Neural cell (in vitro differentiated cells): Measurements from ENCODE around the gene OPRD1. TPM values are rescaled to one million over a fixed set of nuclear protein-coding genes. Genes with fewer than 3 reads are reported as not detected.
"Not testable (repeated sequence)": the region's sequence is repeated elsewhere in the genome, so short reads cannot be mapped to it uniquely, and the experiment has no call there.

Source experiments
- H2AFZ ChIP-seq: fragments of 200-600, 300-800 bp; sonication (generic), shearing (Covaris generic); 2 replicates; pipeline ENCODE4 v1.6.0; 2014; ENCODE audit warnings: low read depth, mild to moderate bottlenecking, antibody characterized with exemption, low read length, moderate library complexity
- H3F3A ChIP-seq: fragments of 200-600 bp; shearing (Covaris generic); 2 replicates; pipeline ENCODE4 v1.6.1; 2016; ENCODE audit warnings: mild to moderate bottlenecking, moderate library complexity, mixed read lengths, antibody characterized with exemption, low read length; ENCODE audit not compliant: insufficient read depth, poor library complexity, severe bottlenecking
- H3K27ac ChIP-seq: fragments of 200-600, 300-800 bp; sonication (generic), shearing (Covaris generic); 2 replicates; pipeline ENCODE4 v1.5.1; 2014; ENCODE audit warnings: mild to moderate bottlenecking, low read length, moderate library complexity
- H3K27me3 ChIP-seq: fragments of 300-800, 200-600 bp; sonication (generic), shearing (Covaris generic); 2 replicates; pipeline ENCODE4 v1.6.0; 2014; ENCODE audit warnings: mild to moderate bottlenecking, low read depth, low read length, moderate library complexity; ENCODE audit not compliant: insufficient read depth
- H3K36me3 ChIP-seq: fragments of 300-800, 200-600 bp; sonication (generic), shearing (Covaris generic); 2 replicates; pipeline ENCODE4 v1.5.1; 2014; ENCODE audit warnings: mild to moderate bottlenecking, antibody characterized with exemption, low read length, moderate library complexity; ENCODE audit not compliant: insufficient read depth
- H3K4me2 ChIP-seq: fragments of 300-800, 200-600 bp; sonication (generic), shearing (Covaris generic); 2 replicates; pipeline ENCODE4 v1.6.0; 2014; ENCODE audit warnings: mild to moderate bottlenecking, low read length
- H3K4me3 ChIP-seq: fragments of 300-800, 200-600 bp; sonication (generic), shearing (Covaris generic); 2 replicates; pipeline ENCODE4 v1.5.1; 2014; ENCODE audit warnings: mild to moderate bottlenecking, low read length, moderate library complexity
- H3K79me2 ChIP-seq: fragments of 200-600 bp; shearing (Covaris generic); replicated peaks from 2 replicates; pipeline ENCODE4 v1.6.0; 2014; ENCODE audit warnings: mild to moderate bottlenecking, low read length, moderate library complexity; ENCODE audit not compliant: insufficient read depth
- H3K9ac ChIP-seq: fragments of 300-800, 200-600 bp; sonication (generic), shearing (Covaris generic); 2 replicates; pipeline ENCODE4 v1.6.1; 2016; ENCODE audit warnings: mild to moderate bottlenecking, low read length, mixed read lengths
- H3K9me2 ChIP-seq: fragments of 200-600 bp; shearing (Covaris generic); 2 replicates; pipeline ENCODE4 v1.6.1; 2016; ENCODE audit warnings: mild to moderate bottlenecking, low read length, mixed read lengths; ENCODE audit not compliant: insufficient read depth
- H3K9me3 ChIP-seq: fragments of 200-600, 300-800 bp; sonication (generic), shearing (Covaris generic); 2 replicates; pipeline ENCODE4 v1.6.1; 2016; ENCODE audit warnings: mild to moderate bottlenecking, mixed run types, low read length, moderate library complexity, mixed read lengths
- H4K20me1 ChIP-seq: fragments of 200-600 bp; shearing (Covaris generic); 2 replicates; pipeline ENCODE4 v1.6.1; 2016; ENCODE audit warnings: mild to moderate bottlenecking, mixed run types; ENCODE audit not compliant: insufficient read depth
- CTCF ChIP-seq: fragments of 450-650 bp; IDR thresholded peaks from 2 replicates; pipeline ENCODE4 v1.5.1; 2014; ENCODE audit warnings: antibody characterized with exemption, mild to moderate bottlenecking, moderate library complexity; ENCODE audit not compliant: poor library complexity, severe bottlenecking
- EP300 ChIP-seq: fragments of 450-650 bp; conservative IDR thresholded peaks from 2 replicates; pipeline ENCODE4 v1.6.1; 2014; ENCODE audit warnings: antibody characterized with exemption, mild to moderate bottlenecking, moderate library complexity; ENCODE audit not compliant: poor library complexity, severe bottlenecking
- EZH2 ChIP-seq: fragments of 200-600, 300-800 bp; shearing (Covaris generic), sonication (generic); IDR thresholded peaks from 2 replicates; pipeline ENCODE4 v1.6.1; 2014; ENCODE audit warnings: antibody characterized with exemption, low read length, borderline replicate concordance, mild to moderate bottlenecking; ENCODE audit not compliant: insufficient read depth, poor library complexity, severe bottlenecking
- MXI1 ChIP-seq: fragments of 450-650 bp; conservative IDR thresholded peaks from 2 replicates; pipeline ENCODE4 v1.6.1; 2014; ENCODE audit warnings: antibody characterized with exemption, mild to moderate bottlenecking; ENCODE audit not compliant: poor library complexity, severe bottlenecking
- POLR2AphosphoS5 ChIP-seq: IDR thresholded peaks from 2 replicates; pipeline ENCODE4 v1.6.1; 2012
- RAD21 ChIP-seq: fragments of 450-650 bp; conservative IDR thresholded peaks from 2 replicates; pipeline ENCODE4 v1.6.1; 2014; ENCODE audit warnings: antibody characterized with exemption, mild to moderate bottlenecking, moderate library complexity
- REST ChIP-seq: IDR thresholded peaks from 2 replicates; pipeline ENCODE4 v1.6.1; 2012; ENCODE audit warnings: borderline replicate concordance
- polyA plus RNA-seq: library from polyadenylated mRNA; depleted of rRNA; stranded (reverse); fragments of >200 nt; gene quantifications from 2 replicates; pipeline ENCODE4 v1.2.3, GENCODE V29; 2014

OPRD1 gene
- polyA plus RNA-seq, 1 donor from 2014 or later: 0.09 TPM

DNA sequence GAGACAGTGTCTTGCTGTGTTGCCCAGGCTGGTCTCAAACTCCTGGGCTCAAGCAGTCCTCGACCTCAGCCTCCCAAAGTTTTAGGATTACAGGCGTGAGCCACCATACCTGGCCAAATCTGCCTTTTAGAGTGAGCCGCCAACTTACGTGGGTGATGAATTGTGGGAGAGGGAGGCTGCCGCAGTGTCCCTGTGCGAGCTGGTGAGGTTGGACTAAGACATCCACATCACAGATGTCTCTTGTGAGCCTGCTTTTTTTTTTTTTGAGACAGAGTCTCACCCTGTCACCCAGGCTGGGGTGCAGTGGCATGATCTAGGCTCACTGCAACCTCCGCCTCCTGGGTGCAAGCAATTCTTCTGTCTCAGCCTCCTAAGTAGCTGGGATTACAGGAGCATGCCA, 42.4 kb downstream of the OPRD1 start:
- not testable (repeated sequence) for H3K9me2 ChIP-seq, H3K79me2 ChIP-seq, H3K27ac ChIP-seq, H3F3A ChIP-seq, H3K27me3 ChIP-seq, H2AFZ ChIP-seq, H3K4me2 ChIP-seq, H4K20me1 ChIP-seq, H3K9me3 ChIP-seq, H3K4me3 ChIP-seq, H3K36me3 ChIP-seq, H3K9ac ChIP-seq

GRCh38 chr1:28855046-28855445, 43.1 kb downstream of the OPRD1 start:
- H3K27me3 ChIP-seq: no peaks in the 10 kb centered on the region
- H2AFZ ChIP-seq: no peak overlapping the region
- no peak overlapping the region for H3K27ac ChIP-seq
- H4K20me1 ChIP-seq: no peaks in the 10 kb centered on the region
- H3K4me2 ChIP-seq: no peak overlapping the region
- H3K4me3 ChIP-seq: no peak overlapping the region
- H3K79me2 ChIP-seq: no peaks in the 10 kb centered on the region
- H3K9me2 ChIP-seq: no peaks in the 10 kb centered on the region
- H3K9me3 ChIP-seq: no peaks in the 10 kb centered on the region
- no peaks in the 10 kb centered on the region for H3F3A ChIP-seq
- no peaks in the 10 kb centered on the region for H3K36me3 ChIP-seq
- H3K9ac ChIP-seq: no peak overlapping the region
- no peak for TF ChIP-seq EP300
- no peak for TF ChIP-seq CTCF
- no peak for TF ChIP-seq EZH2
- no peak for TF ChIP-seq POLR2AphosphoS5
- TF ChIP-seq RAD21: no peak
- no peak for TF ChIP-seq REST
- TF ChIP-seq MXI1: no peak

GRCh38 chr1:28855469-28855951, 43.5 kb downstream of the OPRD1 start:
- Histone ChIP-seq H3K9ac (no peak overlapping the region), H3K4me2 (no peak overlapping the region), H3K27me3 (no peaks in the 10 kb centered on the region), H4K20me1 (no peaks in the 10 kb centered on the region), H3K79me2 (no peaks in the 10 kb centered on the region), H3K4me3 (no peak overlapping the region), H3K27ac (no peak overlapping the region), H3F3A (no peaks in the 10 kb centered on the region), H2AFZ (no peak overlapping the region), H3K9me2 (no peaks in the 10 kb centered on the region), H3K36me3 (no peaks in the 10 kb centered on the region), H3K9me3 (no peaks in the 10 kb centered on the region)
- TF ChIP-seq EP300: no peak
- no peak for TF ChIP-seq MXI1
